Germinal center (tissue), 1 donor: ENCODE results near the gene XRCC6.
A peak's percentile ranks its signal among the peaks of the same experiment; 100 is the strongest.
"Not testable (repeated sequence)": the region's sequence is repeated elsewhere in the genome, so short reads cannot be mapped to it uniquely, and the experiment has no call there.

Source experiments
- DNase-seq: peaks from one replicate; pipeline ENCODE4 v3.0.0; 2012; ENCODE audit warnings: mixed read lengths, low spot score

The XRCC6 gene

DNA sequence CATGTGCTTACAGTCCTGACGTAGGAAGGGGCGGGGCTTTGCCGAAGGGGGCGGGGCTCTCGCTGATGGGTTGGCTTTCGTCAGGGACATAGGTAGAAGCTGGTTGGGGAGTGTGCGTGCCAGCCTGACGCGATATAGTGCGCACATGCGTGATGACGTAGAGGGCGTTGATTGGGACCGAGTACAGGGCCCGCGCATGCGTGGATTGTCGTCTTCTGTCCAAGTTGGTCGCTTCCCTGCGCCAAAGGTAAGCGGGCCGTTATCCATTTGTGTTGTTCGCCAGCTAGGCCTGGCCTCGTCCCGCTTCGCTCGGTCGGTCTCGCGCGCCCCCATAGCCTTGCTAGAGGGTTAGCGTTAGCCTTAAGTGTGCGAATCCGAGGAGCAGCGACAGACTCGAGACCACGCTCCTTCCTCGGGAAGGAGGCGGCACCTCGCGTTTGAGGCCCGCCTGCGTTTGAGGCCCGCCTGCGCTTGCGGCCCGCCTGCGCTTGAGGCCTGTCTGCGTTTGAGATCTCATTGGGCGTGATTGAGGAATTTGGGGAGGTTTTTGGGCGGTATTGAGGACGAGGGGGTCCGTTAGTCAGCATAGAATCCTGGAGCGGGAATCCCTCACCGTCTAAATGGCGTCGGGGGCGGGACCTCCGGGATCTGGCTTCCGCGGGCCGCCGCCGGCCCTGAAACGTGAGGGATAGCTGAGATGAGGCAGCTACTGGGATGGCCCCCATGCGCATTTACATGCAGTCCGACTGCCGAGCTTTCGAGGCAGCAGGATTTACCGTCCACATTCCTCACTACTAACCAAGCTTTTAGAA is at the start of gene XRCC6:
TSS of gene XRCC6 (plus strand) at position 197 of the 812 bp plus-strand sequence. CDS start 710 bp downstream, outside the sequence.
- peak; percentile 100 for DNase-seq

DNA sequence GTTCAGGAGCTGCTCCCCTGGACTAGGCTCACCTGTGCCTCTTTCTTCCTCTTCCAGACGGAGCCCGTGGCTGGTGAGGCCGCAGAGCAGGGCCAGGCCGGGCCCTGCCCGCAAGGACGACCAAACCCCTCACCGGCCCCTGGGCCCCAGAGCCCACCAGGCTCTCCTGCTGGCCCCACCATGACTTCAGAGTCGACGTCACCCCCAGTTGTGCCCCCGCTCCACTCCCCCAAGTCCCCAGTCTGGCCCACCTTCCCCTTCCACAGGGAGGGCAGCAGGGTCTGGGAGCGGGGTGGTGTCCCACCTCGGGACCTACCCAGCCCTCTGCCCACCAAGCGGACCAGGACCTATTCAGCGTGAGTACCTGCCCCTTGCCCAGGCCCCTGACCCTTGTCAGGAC is 49.3 kb upstream of the XRCC6 start:
- DNase-seq, result no peak

DNA sequence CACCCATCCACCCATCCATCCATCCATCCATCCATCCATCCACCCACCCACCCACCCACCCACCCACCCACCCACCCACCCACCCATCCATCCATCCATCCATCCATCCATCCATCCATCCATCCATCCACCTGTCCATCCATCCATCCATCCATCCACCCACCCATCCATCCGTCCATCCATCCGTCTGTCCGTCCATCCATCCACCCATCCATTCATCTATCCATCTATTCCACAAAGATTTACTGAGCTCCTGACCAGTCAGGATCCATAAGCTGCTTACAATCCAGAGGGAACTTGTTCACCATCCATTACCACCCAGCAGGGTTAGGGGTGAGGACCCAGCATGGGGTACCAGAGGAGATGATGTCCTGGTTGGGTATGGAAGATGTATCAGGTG is 48.8 kb upstream of the XRCC6 start:
- DNase-seq, result not testable (repeated sequence)

DNA sequence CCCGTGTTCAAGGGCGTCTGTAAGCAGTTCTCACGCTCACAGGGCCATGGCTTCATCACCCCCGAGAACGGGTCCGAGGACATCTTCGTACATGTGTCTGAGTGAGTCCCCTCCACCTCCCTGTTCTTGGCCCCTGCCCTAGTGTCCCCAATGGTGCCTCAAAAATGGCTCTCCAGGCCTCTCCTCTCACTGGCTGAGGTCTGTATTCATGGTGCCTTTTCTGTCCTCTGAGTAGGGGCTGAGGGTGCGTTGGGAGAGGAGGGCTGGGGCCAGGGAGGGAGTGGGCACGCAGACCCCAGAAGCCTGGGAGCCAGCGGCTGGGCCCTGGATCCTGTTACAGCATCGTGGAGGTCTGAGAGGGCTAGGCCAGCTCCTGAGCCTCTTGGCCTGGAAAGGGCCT is 47.4 kb upstream of the XRCC6 start:
- DNase-seq, result no peak

DNA sequence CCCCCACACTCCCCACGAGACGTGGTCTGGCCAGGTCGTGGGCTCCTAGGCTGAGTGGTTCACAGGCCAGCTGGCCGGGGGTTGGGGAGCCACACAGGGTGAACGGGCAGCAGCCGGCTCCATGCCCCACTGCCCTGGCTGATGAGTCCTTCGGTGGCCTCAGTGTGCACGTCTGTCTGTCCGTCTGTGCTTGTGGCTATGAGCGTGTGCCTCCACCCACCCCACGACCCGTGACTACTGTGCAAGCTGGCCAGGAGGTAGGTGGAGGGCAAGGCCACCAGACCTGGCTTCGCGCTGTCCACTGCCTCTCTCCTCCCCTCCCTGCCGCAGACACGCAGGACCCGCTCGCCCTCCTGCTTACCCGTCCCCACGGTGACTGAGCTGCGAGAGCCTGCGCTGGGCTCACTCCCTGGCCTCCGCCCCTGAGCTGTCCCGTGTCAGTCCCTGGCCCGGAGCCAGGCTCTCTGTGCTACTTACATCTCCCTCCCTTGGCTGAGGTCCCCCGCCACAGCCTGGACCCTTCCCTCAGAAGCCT is 46.2 kb upstream of the XRCC6 start:
- no peak for DNase-seq

DNA sequence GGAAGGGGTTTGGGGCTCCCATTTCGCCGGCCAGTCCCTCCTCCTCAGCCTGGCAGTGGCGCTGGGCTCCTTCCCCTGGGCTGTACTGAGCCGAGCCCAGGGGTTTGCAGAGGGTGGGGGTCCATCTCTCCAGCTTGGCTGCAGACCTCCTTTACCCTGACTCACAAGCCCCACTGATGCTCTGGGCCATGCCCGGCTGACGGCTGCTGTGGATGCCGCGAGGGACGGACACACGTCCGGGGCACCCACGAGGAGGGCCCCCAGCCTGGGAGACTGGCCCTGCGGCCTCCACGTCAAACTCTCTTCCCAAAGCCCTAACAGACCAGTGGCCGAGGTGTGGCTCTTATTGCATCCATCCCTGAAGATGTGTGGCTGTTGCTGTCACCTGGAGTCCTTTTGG is 45.6 kb upstream of the XRCC6 start:
- no peak for DNase-seq

DNA sequence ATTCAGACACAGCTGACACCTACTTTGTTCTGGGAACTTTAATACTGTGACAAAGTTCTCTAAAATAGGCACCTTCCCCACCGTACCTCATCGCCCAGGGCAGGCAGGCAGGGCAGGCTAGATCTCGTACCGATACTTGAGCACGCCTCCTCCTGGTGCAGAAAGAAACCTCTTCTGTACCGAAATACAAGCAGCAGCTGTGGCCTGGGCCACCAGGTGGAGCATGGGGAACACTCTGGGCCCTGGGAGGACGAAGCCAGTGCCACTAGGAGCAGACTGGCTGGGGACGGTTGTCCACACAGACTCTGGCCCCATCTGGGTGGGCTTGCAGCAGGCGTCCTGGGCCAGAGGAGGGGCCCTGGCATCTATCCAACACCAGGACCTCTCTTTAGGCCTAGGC is 44.2 kb upstream of the XRCC6 start:
- DNase-seq, result peak; percentile 47

DNA sequence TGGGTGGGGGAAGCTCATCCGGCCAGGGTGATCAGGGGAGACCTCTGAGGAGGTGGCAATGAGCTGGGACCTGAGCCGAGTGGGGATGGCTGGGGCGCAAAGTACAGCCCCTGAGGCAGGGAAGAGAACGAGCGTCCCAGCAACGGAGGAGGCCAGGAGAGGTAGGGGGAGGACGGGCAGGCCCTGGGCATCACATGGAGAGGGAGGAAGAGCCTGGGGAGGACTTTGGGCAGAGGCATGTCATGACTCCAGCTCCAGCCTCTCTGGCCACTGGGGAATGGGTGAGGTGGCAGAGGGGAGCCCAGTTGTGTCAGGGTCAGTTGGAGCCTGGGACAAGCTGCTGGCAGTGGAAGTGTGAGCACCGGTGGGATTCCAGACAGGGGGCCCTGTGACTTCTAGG is 43.0 kb upstream of the XRCC6 start:
- no peak for DNase-seq

DNA sequence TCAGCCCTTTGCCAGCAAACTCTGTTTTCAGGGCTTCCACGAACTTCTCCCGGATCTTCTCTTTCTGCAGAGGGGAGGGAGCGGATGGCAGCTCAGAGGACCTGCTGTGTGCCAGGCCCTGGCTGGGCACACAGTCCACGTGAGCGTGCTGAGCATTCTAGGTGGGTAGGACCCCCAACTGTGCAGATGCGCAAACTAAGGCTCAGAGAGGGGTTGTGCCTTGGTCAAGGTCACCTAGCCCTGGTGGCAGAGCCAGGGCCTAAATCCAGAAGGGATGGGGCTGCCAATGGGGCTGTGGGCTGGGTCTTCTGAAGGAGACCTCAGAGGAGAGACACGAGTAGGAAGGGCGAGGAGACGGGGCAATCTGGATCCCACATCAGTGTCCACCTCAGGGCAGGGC is 42.3 kb upstream of the XRCC6 start:
- no peak for DNase-seq

DNA sequence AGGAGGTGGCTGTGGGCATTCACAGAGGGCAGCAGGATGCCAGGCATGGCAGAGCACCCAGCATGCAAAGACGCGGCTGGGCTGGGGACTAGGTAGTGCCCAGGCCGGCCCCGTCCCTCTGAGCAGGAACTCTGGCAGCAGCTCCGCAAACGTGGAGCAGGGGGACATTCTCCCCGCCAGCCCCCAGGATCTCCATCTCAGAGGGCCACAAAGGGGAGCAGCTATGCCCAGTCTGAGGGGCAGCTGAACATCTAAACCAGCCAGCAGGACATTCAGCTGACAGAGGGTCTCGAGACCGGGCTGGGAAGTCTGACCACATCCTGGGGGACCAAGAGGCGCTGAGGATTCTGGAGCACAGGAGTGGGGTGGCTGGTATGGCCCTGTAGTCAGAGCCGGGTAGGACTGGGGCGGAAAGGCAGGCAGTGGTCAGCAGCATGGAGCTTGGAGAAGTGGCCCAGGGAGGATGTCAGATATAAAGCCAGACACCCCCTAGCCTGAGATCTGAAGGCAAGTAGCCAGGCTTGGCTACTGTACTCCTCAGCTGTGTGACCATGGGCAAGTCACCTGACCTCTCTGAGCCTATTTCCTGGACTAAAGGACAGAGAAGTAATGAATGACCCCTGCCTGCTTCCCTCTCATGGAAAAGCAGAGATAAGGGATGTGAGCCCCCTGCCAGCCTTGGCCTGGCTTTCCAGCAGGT is 41.6 kb upstream of the XRCC6 start:
- no peak for DNase-seq

DNA sequence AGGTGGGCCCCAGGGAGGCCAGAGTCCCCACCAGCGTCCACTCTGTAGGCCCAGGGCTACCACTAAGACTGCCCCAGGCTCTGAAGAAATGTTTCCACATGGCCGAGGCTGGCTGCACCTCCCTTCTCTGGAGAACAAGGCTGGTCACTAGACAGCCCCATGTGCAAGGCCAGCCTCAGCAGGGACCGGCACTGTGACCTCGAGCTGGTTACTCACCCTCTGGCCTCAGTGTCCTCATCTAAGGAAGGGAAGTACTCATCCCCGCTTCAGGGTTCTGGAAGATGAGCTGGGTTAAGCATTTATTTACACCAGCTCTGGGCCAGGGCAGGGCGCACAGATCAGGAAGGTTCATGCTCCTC is 41.1 kb upstream of the XRCC6 start:
- DNase-seq, result no peak

DNA sequence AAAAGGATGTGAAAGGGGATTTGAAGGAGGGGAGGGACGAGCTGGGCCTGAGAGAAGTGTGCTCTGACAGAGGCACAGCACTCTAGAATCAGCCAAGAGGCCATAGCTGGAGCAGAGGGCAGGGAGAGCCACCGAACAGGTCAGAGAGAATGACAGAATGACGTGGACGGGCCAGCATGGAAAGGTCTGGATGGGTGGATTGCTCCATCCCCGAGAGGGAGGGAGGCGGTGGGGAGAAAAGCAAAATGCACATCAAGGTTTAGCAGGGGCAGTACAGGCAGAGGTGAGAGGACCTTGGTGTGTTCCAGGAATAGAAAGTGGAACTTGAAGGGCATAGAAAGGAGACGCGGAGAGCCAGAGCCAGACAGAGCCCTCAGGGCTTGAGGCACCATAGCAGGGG is 38.4 kb upstream of the XRCC6 start:
- no peak for DNase-seq

DNA sequence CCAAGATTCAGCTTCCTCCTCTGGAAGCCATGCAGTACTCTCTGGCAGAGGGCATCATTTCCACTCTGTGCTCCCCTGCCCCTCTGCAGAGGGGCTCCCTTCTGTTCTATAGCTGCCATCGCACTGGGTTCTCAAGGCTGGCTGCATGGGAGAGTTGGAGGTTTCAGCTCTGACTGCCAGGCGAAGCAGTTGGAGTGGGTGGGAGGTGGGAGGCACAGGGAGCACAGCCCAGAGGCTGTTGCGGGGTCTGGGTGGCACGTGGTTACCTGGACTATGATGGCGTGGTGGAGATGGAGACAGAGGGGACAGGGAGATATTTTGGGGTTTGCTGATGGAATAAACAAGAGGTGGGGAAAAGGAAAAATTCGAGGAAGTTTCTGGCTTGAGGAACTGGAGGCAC is 36.2 kb upstream of the XRCC6 start:
- no peak for DNase-seq

DNA sequence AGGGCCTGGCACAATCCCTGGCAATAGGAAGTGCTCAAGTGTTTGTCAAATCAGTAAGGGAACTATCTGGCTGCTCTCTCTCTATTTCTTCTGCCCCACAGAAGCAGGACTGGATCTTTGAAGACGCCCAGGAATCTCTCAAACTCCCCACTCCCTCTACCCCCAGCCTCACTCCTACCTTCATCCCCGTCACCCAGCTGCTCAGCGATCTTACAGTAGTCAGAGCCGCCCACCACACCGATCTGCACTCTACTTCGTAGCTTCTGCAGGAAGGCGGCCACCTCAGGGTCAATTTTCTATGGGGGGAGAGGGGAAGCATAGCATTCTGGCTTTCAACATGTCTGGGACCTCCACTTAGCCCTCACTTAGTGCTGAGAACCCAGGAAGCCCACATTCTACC is 35.2 kb upstream of the XRCC6 start:
- DNase-seq, result no peak

DNA sequence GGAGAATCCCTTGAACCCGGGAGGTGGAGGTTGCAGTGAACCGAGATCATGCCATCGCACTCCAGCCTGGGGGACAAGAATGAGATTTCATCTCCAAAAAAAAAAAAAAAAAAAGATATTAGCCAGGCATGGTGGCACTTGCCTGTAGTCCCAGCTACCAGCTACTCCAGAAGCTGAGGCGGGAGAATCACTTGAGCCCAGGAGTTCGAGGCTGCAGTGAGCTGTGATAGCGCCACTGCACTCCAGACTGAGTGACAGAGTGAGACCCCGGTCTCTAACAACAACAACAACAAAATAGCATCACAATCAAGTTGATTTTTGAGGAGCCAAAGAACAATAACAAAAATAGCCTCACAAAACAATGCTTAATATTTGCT is 33.8 kb upstream of the XRCC6 start:
- DNase-seq, result no peak

DNA sequence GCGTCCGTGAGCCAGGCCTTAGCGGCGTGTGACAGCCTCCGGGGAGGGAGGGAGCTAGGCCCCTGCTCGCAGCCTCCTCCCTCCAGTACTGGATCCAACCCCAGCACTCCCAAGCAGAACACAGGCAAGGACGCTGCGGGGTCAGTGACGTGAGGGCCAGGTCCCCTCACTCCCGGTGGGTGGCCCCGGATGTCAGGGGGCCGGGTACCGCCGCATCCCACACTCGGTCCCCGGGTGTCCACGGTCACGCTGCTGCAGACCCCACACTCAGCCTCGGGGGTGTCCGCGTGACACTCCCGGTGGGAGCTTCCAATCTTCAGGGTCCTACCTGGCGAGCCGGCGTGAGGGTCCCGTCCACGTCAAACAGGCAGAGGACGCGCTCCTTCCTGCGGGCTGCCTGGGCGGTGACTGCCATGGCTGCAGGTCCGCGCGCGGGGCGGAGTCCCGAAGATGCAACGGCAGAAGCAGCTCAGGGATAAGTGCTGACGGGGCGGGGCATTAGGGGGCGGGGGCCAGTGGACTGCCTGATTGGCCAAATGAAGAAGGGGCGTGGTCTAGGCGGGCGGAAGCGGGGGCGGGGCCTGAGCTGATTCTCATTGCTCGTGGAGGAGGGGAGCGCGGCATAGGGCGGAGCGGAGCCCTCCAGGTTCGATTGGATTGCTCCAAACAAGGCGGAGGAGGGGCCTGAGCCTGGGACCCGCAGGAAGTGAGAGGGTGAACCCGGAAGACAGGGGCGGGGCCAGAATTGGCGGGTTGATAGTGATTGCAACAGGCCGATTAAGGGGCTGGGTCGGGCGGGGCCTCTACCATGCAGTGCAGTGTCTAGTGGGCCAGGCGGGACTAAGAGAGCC is 31.5 kb upstream of the XRCC6 start, which contains the start of gene PMM1:
TSS of gene PMM1 (minus strand) at position 450 of the 851 bp plus-strand sequence. CDS start at position 415, 35 bp downstream.
- DNase-seq, result peak; percentile 99

DNA sequence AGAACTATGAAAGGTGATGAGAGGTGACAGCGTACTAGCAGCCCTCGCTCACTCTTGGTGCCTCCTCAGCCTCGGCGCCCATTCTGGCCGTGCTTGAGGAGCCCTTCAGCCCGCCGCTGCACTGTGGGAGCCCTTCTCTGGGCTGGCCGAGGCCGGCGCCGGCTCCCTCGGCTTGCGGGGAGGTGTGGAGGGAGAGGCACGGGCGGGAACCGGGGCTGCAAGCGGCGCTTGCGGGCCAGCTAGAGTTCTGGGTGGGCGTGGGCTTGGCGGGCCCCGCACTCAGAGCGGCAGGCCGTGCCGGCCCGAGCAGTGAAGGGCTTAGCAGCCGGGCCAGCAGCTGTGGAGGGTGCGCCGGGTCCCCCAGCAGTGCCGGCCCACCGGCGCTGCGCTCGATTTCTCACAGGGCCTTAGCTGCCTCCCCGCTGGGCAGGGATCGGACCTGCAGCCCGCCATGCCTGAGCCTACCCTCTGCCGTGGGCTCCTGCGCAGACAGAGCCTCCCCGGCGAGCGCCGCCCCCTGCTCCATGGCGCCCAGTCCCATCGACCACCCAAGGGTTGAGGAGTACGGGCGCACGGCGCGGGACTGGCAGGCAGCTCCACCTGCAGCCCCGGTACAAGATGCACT is 27.6 kb upstream of the XRCC6 start:
- DNase-seq, result not testable (repeated sequence)

DNA sequence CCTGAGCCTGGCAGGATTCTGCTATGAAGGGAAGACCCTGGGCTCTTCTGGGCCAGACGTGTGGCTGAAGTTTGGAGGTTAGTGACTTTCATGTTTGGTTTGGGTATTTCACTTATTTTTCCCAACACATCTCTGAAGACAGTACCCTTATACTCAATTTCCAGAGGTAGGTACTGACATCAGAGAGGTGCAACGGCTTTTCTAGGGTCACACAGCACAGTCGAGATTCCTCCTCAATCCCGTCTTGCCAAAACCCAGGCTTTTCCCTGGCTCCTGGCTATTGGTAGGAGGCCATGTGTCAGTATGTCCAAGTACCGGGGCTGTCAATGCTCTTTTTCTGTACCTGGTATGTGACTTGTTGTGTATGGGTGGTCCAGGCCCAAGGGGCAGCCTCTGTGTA is 25.4 kb upstream of the XRCC6 start:
- DNase-seq, result no peak

DNA sequence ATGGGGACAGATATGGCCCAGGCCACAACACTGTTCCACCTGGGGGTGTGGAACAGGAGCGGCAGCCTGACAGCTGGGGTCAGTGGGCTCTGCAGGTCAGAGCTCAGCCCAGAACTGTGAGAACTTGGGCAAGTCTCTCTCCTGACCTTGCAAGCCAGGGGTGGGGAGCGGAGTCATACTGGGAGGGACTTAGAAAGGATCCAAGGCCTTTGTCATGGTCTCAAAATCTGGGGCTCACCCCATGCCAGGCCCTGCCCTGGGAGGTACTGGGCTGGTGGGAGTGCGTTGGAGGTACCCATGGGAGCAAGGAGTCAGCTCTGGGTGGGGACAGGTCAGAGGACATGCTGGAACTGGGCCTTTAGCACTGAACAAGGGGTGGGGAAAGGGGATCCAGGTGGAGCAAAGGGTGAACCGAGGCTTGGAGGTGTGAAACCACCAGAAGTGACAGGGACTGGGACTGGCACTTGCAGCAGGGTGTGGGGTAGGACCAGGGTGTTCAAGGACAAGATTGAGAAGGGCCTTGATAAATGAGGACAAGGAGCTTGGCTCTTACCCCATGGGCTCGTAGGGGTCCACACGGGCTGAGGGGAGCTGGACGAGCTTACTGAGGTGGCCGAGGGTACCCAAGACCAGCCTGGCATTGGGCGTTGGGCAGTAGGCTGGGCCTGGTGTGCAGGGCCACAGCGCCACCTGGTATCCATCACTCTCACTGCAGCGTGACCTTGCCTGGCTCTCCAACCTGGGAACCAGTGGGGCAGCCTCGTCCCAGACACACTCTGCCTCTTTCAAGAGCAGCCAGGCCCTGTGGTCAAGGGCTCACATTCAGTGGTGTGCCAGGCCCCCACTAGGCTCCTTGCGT is 24.1 kb upstream of the XRCC6 start:
- peak; percentile 46 for DNase-seq

DNA sequence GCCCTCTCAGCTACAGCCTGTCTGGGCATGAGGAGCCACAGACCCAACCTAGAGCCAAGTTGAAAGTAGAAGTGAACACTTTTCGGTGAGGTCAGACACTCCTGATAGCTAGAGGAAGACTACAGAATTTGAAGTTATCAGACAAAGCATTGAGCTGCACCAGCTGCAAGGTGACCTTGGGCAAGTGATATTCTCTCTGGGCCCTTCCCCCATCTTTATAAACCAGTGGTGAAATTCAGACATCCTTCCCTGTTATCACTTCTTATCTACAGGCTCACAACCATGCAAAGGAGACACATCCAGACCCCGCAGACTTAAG is 23.5 kb upstream of the XRCC6 start:
- no peak for DNase-seq

DNA sequence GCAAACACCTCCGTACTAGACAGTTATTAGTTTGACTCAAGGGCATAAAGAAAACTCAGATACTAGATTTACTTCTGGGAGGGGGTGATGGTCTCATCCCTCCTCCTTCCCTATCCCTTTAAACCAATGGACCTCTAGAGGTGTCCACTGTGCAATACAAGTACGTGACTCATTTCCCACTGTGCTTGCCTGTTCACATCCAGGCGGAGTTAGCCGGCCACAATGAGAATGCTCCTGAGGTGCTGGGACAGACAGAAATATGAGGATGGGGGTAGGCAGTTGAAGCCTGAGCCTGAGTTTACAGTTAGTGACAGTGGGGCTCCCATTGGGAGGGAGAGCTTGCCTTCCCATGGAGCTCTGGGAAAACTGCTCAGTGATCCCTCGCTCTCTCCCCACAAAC is 23.0 kb upstream of the XRCC6 start:
- no peak for DNase-seq
